K562 (cell line): ENCODE data around the gene GDAP2. TPM values are rescaled to one million over a fixed set of nuclear protein-coding genes. Genes with fewer than 3 reads are reported as not detected.

ENCODE experiments used
- BRD9 ChIP-seq: fragments of 450-650 bp; IDR thresholded peaks from 2 replicates; pipeline ENCODE4 v1.6.1; 2018; ENCODE audit warnings: low read depth; ENCODE audit not compliant: partially characterized antibody
- CHD2 ChIP-seq: IDR thresholded peaks from 2 replicates; pipeline ENCODE4 v1.6.1; 2011; ENCODE audit warnings: low read depth, low read length
- CHD7 ChIP-seq: fragments of 200-600 bp; sonication (generic); IDR thresholded peaks from one replicate; pipeline ENCODE4 v1.6.1; 2012; ENCODE audit warnings: mild to moderate bottlenecking, low read depth, low read length, inconsistent platforms
- FOXK2 ChIP-seq, 2 experiments: fragments of 450-650 bp; IDR thresholded peaks in 1 of 2; conservative IDR thresholded peaks in 1 of 2; 2 replicates each; pipeline ENCODE4 v1.6.1; 2016; ENCODE audit warnings: low read depth in 2 of 2, mild to moderate bottlenecking in 1 of 2
- HMBOX1 ChIP-seq: sonication (generic); IDR thresholded peaks from 2 replicates; pipeline ENCODE4 v1.6.1; 2016
- KDM1A ChIP-seq, 2 experiments: fragments of 450-650 bp; IDR thresholded peaks; 2 replicates each; pipeline ENCODE4 v1.6.1; 2016; ENCODE audit warnings: mild to moderate bottlenecking in 2 of 2
- RAD51 ChIP-seq: fragments of 450-650 bp; IDR thresholded peaks from 2 replicates; pipeline ENCODE4 v1.7.1; 2016; ENCODE audit warnings: low read depth, mild to moderate bottlenecking, borderline replicate concordance
- SOX6 ChIP-seq: fragments of 450-650 bp; IDR thresholded peaks from 2 replicates; pipeline ENCODE4 v1.6.1; 2014; ENCODE audit warnings: mild to moderate bottlenecking
- XRCC3 ChIP-seq: fragments of 450-650 bp; IDR thresholded peaks from 2 replicates; pipeline ENCODE4 v1.6.1; 2017; ENCODE audit warnings: mild to moderate bottlenecking, moderate library complexity
- ZNF609 ChIP-seq: sonication (generic); formaldehyde crosslinking; IDR thresholded peaks from 2 replicates; pipeline ENCODE4 v1.8.1; 2023; ENCODE audit warnings: missing genetic modification reagents, mild to moderate bottlenecking, borderline replicate concordance
- polyA plus RNA-seq, 8 experiments: library from polyadenylated mRNA; depleted of rRNA in 4 of 8; stranded (reverse) in 5 of 8; unstranded in 3 of 8; fragments of >200 nt; fragmentation: Nextera tagmentation in 2 of 8; fragmentation: Illumina TruSeq in 1 of 8; extraction: Ambion mirVana in 2 of 8; extraction: Trizol in 1 of 8; gene quantifications; 2 replicates each; pipeline versions ENCODE4 v1.2.1 to v1.2.3, GENCODE V29; 2011 to 2014; ENCODE audit warnings: inconsistent platforms in 1 of 8, missing spikeins in 1 of 8
- total RNA-seq, 7 experiments: library from RNA; depleted of rRNA in 6 of 7; stranded (reverse); fragments of >200 nt in 6 of 7; fragmentation: Illumina TruSeq in 2 of 7; extraction: Trizol in 2 of 7; gene quantifications; 2 replicates each; pipeline versions ENCODE4 v1.2.1 to v1.2.3, GENCODE V29; 2011 to 2021; ENCODE audit warnings: low replicate concordance in 1 of 7

GDAP2 gene
- total and polyA plus RNA-seq, 9 of the 15 experiments (the other 6 are each of a cell fraction or from before 2014, with no cell fraction given), result 4.1 to 23.1 (median 13.2) TPM

- TF ChIP-seq FOXK2 (conservative IDR thresholded peaks at IDR 0.05 in 1 of 2, IDR thresholded peaks at IDR 0.05 in 1 of 2; ENCODE audit: low read depth in 2 of 2) (peak in 1 of 2 experiments; percentile 59; a peak in 2 of 4 replicates), XRCC3 (no peak), CHD2 (no peak), KDM1A (IDR thresholded peaks at IDR 0.05) (peak; percentile 67 to 74; a peak in 3 of 4 replicates), SOX6 (peak; percentile 95), RAD51 (no peak), BRD9 (no peak), CHD7 (no peak), ZNF609 (CRISPR knock-in tag) (no peak), HMBOX1 (no peak)
Measured at GRCh38 chr1:117821774-117822482, 107.5 kb downstream of the GDAP2 start (continued).
